Daoy (cell line): ENCODE measurements around the gene MARCO. TPM values are rescaled to one million over a fixed set of nuclear protein-coding genes. Genes with fewer than 3 reads are reported as not detected.

Experiments used
- DNase-seq: peaks from one replicate; pipeline ENCODE4 v3.0.0-alpha.2; 2015; ENCODE audit warnings: low read depth
- total RNA-seq: library from RNA; depleted of rRNA; stranded (reverse); fragments of >200 nt; shearing (Covaris generic); gene quantifications from 2 replicates; pipeline ENCODE4 v1.2.3, GENCODE V29; 2014

MARCO gene
- total RNA-seq, 1 experiment from 2014 or later, result not detected

- DNase-seq, result no peak
Measured at GRCh38 chr2:119004602-119005001, 62.6 kb downstream of the MARCO start.

- DNase-seq, result peak; percentile 74
Measured at GRCh38 chr2:119005051-119005450, 63.1 kb downstream of the MARCO start.

- peak; percentile 28 for DNase-seq
Measured at GRCh38 chr2:119005555-119005954, 63.6 kb downstream of the MARCO start.

- no peak for DNase-seq
Measured at GRCh38 chr2:119006441-119006840, 64.4 kb downstream of the MARCO start.

- DNase-seq, result no peak
Measured at GRCh38 chr2:119008108-119008507, 66.1 kb downstream of the MARCO start.

- DNase-seq, result no peak
Measured at GRCh38 chr2:119009110-119009509, 67.1 kb downstream of the MARCO start.

- no peak for DNase-seq
Measured at GRCh38 chr2:119010336-119010735, 68.3 kb downstream of the MARCO start.

- DNase-seq, result peak; percentile 69
Measured at GRCh38 chr2:119011162-119011909, 69.3 kb downstream of the MARCO start.

GRCh38 chr2:119011910-119012209 is 69.9 kb downstream of the MARCO start:
- no peak for DNase-seq

- no peak for DNase-seq
Measured at GRCh38 chr2:119012345-119013301, 70.6 kb downstream of the MARCO start.

- no peak for DNase-seq
Measured at GRCh38 chr2:119013671-119014070, 71.7 kb downstream of the MARCO start.

GRCh38 chr2:119015845-119016244 is 73.9 kb downstream of the MARCO start:
- DNase-seq, result no peak

- DNase-seq, result no peak
Measured at GRCh38 chr2:119019521-119019920, 77.5 kb downstream of the MARCO start.

GRCh38 chr2:119022678-119023077 is 80.7 kb downstream of the MARCO start:
- no peak for DNase-seq

- no peak for DNase-seq
Measured at GRCh38 chr2:119023534-119023933, 81.5 kb downstream of the MARCO start.

GRCh38 chr2:119024152-119024551 is 82.2 kb downstream of the MARCO start:
- DNase-seq, result no peak

- no peak for DNase-seq
Measured at GRCh38 chr2:119024568-119024967, 82.6 kb downstream of the MARCO start.

GRCh38 chr2:119025013-119025412 is 83.0 kb downstream of the MARCO start:
- DNase-seq, result no peak

- DNase-seq, result no peak
Measured at GRCh38 chr2:119025762-119026351, 83.9 kb downstream of the MARCO start.

- no peak for DNase-seq
Measured at GRCh38 chr2:119026890-119027289, 84.9 kb downstream of the MARCO start.

- peak; percentile 48 for DNase-seq
Measured at GRCh38 chr2:119028327-119029174, 86.6 kb downstream of the MARCO start.

GRCh38 chr2:119029297-119029696 is 87.3 kb downstream of the MARCO start:
- DNase-seq, result no peak
